NCI-H510A (cell line): ENCODE results near the gene ZNHIT1.

Experiments
- DNase-seq: peaks from one replicate; lab custom pipeline; 2025; lab: John Stamatoyannopoulos, UW

Gene ZNHIT1

GRCh38 chr7:101218236-101219125 lies 516 bp downstream of the ZNHIT1 start:
- no peak for DNase-seq

DNA sequence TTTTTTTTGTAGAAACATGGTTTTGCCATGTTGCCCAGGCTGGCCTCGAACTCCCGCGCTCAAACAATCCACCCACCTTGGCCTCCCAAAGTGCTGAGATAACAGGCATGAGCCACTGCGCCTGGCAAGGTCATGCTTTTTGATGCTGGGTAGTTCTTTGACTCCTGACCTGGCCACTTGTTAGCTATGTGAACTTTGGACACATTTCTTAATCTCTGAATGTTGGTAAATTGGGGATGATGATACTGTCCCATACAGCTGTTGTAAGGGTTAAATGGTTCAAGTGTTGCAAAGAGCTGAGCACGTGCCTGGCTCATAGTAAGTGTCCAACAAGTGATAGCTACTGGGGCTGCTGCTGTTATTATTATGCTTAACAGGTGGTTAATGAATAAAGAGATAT lies 2.3 kb downstream of the ZNHIT1 start:
- no peak for DNase-seq

DNA sequence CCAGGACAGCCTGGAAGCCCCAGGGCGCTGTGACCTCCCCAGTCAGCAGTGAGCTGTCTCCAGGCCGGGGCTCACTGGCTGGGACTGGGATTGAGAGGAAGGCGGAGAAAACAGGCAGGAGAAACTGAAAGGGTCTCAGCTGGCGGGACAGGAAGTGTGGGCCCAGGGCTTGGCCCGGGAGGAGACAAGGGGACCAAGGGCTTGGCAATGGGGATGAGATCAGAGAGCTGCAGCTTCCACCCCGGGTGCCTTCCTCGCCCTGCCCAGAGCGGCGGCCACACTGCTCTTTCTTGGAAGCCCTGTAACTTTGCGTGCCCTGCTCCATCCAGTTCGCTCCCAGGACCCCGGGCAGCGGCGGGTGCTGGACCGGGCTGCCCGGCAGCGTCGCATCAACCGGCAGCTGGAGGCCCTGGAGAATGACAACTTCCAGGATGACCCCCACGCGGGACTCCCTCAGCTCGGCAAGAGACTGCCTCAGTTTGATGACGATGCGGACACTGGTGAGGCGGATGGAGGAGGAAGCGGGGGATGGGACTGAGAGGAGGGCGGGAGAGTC lies 4.4 kb downstream of the ZNHIT1 start:
- DNase-seq, result no peak

GRCh38 chr7:101223528-101223927 lies 5.6 kb downstream of the ZNHIT1 start:
- no peak for DNase-seq

DNA sequence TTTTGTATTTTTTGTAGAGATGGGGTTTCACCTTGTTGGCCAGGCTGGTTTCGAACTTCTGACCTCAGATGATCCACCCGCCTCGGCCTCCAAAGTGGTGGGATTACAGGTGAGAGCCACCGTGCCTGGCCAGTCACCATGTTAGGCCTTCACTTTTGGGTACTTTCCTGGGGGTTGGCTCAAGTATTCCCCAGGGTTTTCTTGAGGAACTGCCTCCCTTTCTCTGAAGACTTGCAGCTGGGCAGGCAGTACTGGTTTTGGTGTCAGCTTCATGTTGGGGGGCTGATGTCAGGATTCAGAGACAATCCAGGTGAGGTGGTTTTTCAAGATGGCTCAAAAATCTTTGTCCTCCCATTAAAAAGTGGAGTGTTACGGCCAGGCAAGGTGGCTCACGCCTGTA lies 7.7 kb downstream of the ZNHIT1 start:
- no peak for DNase-seq

- DNase-seq, result no peak
These were observed 8.8 kb downstream of the ZNHIT1 start for GRCh38 chr7:101226721-101227120.

DNA sequence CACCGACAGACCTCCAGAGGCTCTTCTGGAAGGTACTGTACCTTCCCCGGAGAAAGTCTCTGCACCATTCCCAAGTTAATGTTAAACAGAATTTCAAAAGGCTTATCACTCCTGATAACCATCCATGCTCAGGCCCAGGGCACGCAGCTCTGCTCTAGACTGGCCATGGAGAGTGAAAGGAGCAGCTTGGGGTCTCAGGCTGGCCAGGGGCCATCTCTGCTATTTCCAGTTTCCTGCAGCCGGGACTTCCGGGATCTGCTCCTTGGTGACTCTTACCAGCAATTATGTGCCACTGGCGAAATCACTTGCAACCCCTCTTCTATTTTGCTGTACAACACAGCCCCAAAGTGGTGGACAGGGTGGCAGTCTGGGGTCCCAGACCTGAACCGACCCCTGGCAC lies 13.7 kb downstream of the ZNHIT1 start:
- DNase-seq, result no peak

GRCh38 chr7:101232141-101232850 lies 14.3 kb downstream of the ZNHIT1 start:
- peak; percentile 70 for DNase-seq

GRCh38 chr7:101233907-101234547 lies 16.1 kb downstream of the ZNHIT1 start:
- no peak for DNase-seq

DNA sequence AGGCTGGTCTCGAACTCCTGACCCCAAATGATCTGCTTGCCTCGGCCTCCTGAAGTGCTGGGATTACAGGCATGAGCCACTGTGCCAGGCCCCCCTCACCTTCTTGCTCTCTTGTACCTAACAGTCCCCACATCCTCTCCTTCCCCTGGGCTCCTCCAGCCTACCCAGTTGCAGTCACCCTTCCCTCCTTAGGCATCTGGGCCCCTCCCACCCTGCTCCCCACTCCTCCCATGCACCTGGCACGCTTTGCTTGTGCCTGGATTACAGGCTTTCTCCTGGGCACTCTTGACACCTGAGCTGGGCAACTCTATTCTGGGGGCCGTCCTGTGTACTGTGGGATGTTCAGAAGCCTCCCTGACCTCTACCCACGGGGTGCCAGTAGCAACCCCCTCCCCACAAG lies 16.7 kb downstream of the ZNHIT1 start:
- DNase-seq, result no peak

DNA sequence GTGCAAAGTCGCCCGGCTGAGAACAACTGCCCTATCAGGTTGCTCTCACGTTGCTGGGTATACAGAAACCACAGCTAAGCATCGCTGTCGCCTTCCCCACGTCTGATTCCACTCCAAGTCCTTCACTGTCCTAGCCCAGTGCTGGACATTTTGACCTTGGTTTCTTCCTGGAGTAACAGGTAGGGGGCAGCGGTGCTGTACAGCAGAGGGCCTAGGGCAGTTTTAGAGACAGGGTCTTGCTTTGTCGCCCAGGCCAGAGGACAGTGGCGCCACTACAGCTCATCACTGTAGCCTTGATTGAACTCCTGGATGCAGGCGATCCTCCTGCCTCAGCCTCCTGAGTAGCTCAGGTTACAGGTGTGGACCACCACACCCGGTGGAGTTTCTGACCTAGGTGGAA lies 17.1 kb downstream of the ZNHIT1 start:
- DNase-seq, result no peak

DNA sequence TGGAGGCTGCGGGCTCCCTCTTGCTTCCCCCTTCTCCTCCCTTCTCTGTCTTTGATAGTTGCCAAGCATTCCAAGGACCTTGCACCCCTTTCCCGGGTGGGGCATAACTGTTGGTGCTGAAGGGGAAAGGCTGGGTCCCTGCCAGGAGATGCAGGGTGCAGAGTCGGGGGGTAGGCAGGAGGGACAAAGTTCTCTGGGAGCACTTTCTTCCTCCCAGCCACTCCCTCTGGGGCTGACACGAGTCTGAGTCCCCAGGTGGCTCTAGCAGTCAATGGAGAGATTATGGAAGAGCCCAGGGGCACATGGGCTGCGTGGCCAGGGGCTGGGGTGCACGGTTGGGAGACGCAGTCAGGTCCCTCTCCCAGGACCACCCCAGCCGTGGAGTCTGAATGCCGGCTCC lies 17.6 kb downstream of the ZNHIT1 start:
- DNase-seq, result no peak

DNA sequence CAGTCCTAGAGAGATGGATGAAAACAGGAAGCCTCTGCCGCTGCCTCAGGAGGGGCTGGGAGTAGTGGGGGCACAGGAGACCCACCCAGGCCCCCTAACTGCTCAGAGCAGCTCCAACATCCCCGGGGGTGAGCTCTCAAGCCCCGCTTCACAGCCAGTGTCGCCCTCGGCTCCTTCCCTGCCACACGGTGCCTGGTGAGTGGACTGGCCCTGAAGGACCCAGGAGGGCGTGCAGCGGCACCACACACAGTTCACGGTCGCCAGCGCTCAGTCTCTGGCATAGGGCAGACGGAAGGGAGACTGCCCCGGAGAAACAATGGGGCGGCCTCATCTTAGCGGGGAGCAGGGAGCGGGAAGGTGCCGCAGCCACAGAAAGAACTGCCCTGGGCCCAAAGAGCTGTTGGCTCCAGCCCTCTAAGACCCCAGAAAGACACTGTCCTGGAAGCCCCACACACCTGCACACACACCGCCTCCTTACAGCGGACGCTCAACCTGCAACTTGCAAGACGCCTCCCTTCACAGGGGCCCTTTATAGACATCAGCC lies 18.4 kb downstream of the ZNHIT1 start:
- DNase-seq, result no peak

DNA sequence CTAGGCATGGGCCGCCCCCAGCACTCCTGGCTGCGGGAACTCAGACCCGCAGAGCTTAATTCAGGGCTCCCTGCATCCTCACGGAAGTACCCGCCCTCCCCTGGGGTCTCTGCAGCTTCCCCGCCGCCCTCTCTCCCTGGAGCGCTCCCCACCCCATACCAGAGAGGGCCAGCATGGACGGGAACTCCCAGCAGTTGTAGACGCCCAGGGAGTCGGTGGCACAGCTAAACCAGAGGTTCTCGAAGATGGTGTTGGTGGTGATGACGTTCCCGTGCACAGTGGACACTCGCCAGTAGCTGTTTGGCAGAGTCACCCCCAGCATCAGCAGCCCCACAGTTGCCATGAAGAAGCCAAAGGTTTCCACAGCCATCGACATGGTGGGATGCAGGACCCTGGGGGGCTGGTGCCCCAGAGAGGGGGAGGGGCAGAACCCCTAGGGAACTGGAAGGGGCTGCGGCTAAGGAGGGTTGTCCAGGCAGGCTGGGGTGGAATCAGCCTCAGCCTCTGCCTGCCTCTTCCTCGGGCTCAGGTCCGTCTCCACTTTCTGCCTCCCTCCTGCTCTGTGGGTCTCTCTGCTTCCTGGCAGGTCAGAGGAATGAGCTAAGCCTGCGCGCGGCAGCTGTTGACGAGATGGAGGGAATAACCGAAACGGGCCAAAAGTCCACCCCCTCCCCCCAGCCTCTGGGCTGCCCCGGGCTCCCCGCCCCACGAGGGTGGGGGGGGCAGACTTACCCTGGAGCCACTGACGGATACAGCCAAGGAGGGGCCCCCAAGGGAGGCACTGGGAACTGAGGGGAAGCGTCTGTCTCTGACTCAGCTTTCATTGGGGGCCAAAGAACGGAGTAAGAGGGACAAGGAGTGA lies 19.5 kb downstream of the ZNHIT1 start, which contains the start of gene CLDN15:
CLDN15 (minus strand) TSS at position 597 of the 862 bp plus-strand sequence; CDS start at position 376, 221 bp downstream.
- DNase-seq, result no peak

DNA sequence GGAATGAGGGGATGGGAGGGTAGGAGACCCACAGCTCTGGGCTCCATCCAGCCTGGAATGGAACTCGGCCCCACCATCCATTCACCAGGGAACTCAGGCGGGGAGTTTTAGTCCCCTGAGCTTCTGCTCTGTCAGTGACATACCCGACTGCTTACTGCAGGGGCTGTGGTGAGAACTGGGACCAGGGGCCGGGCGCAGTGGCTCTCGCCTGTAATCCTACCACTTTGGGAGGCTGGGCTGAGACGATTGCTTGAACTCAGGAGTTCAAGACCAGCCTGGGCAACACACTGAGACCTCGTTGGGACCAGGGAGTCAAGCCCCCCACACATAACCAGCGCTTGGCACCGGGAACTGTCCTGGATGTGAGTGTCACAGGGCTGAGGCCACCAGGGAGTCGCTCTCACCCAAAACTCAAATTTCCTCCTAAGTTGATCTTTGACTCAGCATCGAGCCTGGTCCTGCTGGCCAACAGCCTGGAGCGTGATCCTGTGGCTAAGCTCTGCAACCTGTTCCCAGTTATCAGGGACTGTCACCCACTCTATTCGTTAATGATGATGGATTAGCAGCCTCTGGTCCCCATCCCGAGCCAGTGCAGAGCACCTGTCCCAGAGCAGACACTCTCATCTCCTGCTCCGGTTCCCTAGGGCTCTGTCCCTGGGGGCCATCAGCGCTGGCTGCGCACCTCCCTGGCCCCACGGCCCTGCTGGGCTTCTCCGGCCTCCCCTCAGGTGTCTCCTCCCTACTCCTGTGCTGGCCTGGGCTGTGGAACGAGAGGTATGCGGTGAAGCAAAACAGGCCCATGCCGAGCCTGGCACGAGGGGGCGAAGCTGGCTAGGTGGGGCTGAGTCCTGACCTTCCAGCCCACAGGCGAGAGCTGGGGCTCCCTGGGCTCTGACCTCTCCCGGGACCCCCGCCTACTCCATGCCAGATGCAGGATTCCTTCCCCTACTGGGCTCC lies 20.5 kb downstream of the ZNHIT1 start:
- no peak for DNase-seq

GRCh38 chr7:101239191-101239950 lies 21.4 kb downstream of the ZNHIT1 start:
- no peak for DNase-seq

DNA sequence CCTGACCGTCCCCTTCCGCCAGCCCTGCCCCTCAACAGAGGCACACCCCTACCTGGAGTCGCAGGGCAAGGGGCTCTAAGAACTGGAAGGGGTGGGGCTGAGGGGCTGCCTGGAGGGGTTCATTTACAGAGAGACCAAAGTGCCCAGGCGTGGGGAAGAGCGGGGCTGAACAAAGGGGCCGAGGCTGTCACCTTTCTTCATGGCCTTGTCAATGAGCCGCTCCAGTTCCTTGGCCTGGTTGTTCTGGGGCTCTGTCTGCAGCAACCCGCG lies 21.9 kb downstream of the ZNHIT1 start:
- DNase-seq, result no peak

DNA sequence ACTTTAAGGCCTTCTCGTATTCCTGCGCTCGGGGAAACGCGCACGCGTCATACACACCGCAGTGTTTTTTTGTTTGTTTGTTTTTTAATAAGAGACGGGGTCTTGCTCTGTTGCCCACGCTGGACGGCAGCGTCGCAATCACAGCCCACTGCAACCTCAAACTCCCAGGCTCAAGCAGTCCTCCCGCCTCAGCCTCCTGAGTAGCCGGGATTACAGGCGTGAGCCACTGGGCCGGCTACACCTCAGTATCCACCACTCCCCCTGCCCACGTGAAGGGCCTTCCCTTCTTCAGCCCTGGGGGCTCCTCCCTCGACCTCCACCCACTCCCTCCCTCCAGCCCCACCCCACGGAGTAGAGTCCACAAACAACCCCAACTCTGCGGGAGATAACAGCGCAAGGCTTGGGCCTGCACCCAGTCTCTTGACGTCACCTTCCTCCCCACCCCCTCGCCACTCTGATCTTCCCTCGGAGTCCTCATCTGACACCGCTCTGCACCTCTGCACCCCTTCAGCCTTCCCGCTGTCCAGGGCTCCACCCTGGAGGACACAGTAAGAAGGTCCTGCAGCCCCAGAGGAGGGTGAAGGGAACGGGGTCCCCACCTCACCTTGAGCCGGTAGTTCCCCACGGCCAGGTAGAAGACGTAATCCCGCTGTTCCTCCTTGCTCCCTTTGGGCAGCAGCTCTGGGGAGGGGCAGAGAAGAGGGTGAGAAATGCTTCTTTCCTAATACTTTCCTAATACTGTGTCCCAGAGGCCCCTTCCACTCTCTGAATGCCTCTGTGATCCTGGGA lies 22.5 kb downstream of the ZNHIT1 start:
- no peak for DNase-seq

- no peak for DNase-seq
These were observed 23.0 kb downstream of the ZNHIT1 start for GRCh38 chr7:101241015-101241363.
